Central memory CD4-positive, alpha-beta T cell (primary cell): ENCODE measurements around the gene SRP9.
"Not testable (repeated sequence)": the region's sequence is repeated elsewhere in the genome, so short reads cannot be mapped to it uniquely, and the experiment has no call there.

Experiments used
- DNase-seq: peaks from one replicate; pipeline ENCODE4 v3.0.0; 2022

SRP9 gene

GRCh38 chr1:225777058-225777582 is 506 bp upstream of the SRP9 start:
- no peak for DNase-seq

- no peak for DNase-seq
Measured at GRCh38 chr1:225778337-225778669, 677 bp downstream of the SRP9 start.

- not testable (repeated sequence) for DNase-seq
Measured at GRCh38 chr1:225779165-225779564, 1.5 kb downstream of the SRP9 start.

- DNase-seq: no peak
Measured at GRCh38 chr1:225780134-225780533, 2.5 kb downstream of the SRP9 start.

- DNase-seq: no peak
Measured at GRCh38 chr1:225780630-225781029, 3.0 kb downstream of the SRP9 start.

GRCh38 chr1:225789142-225789541 is 11.5 kb downstream of the SRP9 start:
- not testable (repeated sequence) for DNase-seq

- no peak for DNase-seq
Measured at GRCh38 chr1:225794954-225795353, 17.3 kb downstream of the SRP9 start.

- not testable (repeated sequence) for DNase-seq
Measured at GRCh38 chr1:225796097-225796496, 18.5 kb downstream of the SRP9 start.

- DNase-seq: not testable (repeated sequence)
Measured at GRCh38 chr1:225801146-225801545, 23.5 kb downstream of the SRP9 start.

- DNase-seq: no peak
Measured at GRCh38 chr1:225806249-225806648, 28.6 kb downstream of the SRP9 start.

GRCh38 chr1:225806736-225807135 is 29.1 kb downstream of the SRP9 start:
- not testable (repeated sequence) for DNase-seq

- DNase-seq: no peak
Measured at GRCh38 chr1:225808136-225808535, 30.5 kb downstream of the SRP9 start.

GRCh38 chr1:225809842-225810578 is 32.4 kb downstream of the SRP9 start, which contains the start of gene EPHX1:
Gene EPHX1 (plus strand): TSS chr1:225810124. CDS start chr1:225828730, 18,606 bp downstream.
- DNase-seq: peak; percentile 48

GRCh38 chr1:225810579-225811538 is 33.2 kb downstream of the SRP9 start:
- not testable (repeated sequence) for DNase-seq

- no peak for DNase-seq
Measured at GRCh38 chr1:225811622-225812487, 34.2 kb downstream of the SRP9 start.

GRCh38 chr1:225812488-225813213 is 35.0 kb downstream of the SRP9 start:
- DNase-seq: no peak

- no peak for DNase-seq
Measured at GRCh38 chr1:225813214-225813964, 35.8 kb downstream of the SRP9 start.

- DNase-seq: no peak
Measured at GRCh38 chr1:225814381-225814780, 36.8 kb downstream of the SRP9 start.

- DNase-seq: not testable (repeated sequence)
Measured at GRCh38 chr1:225815090-225815489, 37.5 kb downstream of the SRP9 start.

- no peak for DNase-seq
Measured at GRCh38 chr1:225815526-225816178, 38.0 kb downstream of the SRP9 start.
